Fibroblast of skin of back (primary cell): ENCODE measurements around the gene COPRS. TPM values are rescaled to one million over a fixed set of nuclear protein-coding genes. Genes with fewer than 3 reads are reported as not detected.
A peak's percentile ranks its signal among the peaks of the same experiment; 100 is the strongest.

Experiments used
- DNase-seq: peaks from one replicate; pipeline ENCODE4 v3.0.0-alpha.2; 2013
- polyA plus RNA-seq, 2 experiments: library from polyadenylated mRNA; unstranded; fragments of 120-200 nt; gene quantifications; one replicate each; pipeline ENCODE4 v1.2.1, GENCODE V29; 2013; ENCODE audit not compliant: insufficient read length in 2 of 2

The COPRS gene, protein sequence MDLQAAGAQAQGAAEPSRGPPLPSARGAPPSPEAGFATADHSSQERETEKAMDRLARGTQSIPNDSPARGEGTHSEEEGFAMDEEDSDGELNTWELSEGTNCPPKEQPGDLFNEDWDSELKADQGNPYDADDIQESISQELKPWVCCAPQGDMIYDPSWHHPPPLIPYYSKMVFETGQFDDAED
- polyA plus RNA-seq (2013, experiment 1 of 2; ENCODE audit: insufficient read length), result 67.8 TPM
- 35.9 TPM for polyA plus RNA-seq (2013, experiment 2 of 2; ENCODE audit: insufficient read length)

DNA sequence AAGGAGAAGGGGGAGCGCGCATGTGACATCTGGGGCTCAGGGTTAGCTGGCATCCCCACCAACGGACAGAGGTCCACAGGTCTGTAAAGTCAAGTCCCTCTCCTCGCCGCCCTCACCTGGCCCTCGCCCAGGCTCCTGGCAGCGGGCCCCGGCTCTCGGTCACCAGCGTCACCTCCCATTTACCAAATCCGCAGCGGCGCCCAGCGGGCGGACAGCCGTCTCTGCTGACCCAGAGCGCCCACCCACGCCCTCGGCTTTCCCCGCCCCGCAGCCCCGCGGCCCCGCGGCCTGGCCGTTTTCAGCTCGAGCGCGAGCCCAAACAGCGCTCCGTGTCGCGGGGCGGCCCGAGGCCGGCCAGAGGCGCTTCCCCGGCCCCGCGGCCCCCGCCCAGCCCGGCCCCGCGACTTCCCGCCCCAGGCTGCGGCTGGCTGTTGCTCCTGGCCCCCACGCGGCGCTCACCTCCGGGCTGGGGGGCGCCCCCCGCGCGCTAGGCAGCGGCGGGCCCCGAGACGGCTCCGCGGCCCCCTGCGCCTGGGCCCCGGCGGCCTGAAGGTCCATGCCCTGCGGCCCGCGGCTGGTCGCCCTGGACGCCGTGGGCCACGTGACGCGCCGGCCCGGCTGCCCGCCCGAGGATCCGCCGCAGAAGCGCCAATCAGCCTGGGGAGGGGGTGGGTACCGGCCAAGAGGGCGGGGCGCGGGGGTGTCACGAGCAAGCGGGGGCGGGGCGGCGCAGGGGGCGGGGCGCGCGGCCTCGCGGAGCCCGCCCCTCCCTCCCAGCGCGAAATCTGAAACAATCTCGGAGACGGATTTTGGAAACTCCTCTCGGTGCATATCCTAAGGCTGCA is at the start of gene COPRS:
COPRS (minus strand) TSS at position 603 of the 845 bp plus-strand sequence; CDS start at position 558, 45 bp downstream.
- DNase-seq, result peak; percentile 87

DNA sequence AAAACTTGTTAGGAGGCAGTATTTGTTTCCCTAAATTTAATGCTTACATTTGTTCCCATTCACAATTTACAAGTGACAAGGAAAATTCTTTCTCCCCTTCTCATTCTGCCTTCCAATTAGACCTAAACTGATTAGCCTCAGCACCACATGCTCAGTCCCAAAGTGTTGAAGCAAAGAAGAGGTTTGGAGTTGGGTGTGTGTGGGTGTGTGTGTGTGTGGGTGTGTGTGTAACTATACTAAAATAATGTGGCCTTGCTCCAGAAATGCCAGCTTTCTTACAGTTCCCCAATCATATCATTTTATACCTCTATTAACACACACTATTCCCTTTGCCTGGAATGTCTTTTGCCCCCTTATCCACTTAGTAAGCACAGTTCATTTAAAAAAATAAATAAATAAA is 49.3 kb upstream of the COPRS start:
- no peak for DNase-seq

DNA sequence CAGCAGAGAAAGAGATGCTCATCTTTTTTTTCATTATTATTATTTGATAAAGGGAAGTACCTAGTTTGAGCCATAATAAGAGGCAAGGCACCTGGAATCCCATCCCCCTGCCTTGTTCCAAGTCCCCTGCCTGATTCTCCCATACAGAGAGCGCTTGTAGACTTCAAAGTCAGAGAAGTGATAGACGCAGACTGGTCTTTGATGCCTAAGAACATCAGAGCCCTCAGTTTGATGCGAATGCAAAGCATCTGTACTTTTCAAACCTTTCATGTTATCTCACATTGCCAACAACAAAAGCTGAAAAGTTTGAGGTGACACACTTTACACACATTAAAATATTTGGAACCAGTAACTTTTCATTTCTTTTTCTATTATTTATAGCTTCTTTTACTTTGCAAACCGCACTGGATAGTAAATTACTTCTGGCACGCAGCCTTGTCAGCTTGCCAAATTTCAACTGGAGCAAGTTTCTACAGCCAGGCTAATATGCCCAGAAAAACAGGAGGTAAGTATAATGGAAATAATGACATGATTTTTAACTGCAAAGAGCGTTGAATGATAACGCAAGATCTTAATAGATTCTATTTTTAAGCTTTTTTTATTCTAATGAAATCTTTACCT is 48.4 kb upstream of the COPRS start:
- DNase-seq, result peak; percentile 55

- DNase-seq, result no peak
Measured at GRCh38 chr17:31903401-31903800, 44.4 kb upstream of the COPRS start.

GRCh38 chr17:31902693-31903092 is 43.6 kb upstream of the COPRS start:
- DNase-seq, result no peak

GRCh38 chr17:31900877-31901276 is 41.8 kb upstream of the COPRS start:
- DNase-seq, result no peak

DNA sequence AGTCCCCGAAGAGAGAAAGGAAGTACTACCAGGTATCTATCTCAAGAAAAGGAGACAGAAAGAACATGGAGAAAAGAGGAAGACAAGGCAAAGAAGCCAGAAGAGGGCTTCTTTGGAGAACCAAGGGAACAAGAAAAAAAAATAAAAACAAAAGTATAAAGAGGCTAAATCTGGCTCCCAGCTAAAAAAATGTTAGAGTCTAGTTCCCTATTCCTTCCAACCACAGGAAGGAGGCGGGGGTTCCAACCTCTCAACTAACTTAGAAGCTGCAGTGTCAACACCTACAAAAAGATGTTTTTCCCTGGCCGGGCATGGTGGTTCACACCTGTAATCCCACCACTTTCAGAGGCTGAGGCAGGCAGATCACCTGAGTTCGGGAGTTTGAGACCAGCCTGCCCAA is 29.1 kb upstream of the COPRS start:
- DNase-seq, result no peak

DNA sequence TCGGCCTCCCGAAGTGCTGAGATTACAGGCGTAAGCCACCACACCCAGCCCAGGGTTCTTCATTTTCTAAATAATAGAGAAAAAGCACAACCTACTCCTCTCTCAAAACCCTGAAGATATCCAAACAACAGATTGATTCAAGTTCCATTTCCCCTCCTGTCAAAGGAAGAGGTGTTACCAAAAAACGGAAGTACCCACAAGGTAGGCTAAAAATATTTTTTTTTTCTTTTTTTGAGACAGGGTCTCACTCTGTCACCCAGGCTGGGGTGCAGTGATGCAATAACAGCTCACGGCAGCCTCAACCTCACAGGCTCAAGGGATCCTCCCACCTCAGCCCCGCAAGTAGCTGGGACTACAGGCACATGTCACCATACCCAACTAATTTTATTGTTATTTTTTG is 23.5 kb upstream of the COPRS start:
- DNase-seq, result no peak

DNA sequence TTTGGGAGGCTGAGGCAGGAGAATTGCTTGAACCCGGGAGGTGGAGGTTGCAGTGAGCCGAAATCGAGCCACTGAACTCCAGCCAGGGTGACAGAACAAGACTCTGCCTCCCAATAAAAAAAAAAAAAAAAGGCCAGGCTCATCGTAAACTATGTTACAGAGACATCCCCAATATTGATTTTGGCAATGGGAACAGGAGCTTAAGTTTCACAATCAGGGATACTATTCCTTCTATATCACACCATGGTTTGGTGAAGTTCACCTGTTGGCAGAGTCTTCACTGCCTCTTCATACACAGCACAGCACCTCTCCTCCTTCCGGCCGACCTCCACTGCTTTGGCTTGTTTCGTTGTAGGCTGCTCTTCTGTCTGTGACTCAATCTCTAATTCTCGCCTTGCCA is 21.3 kb upstream of the COPRS start:
- no peak for DNase-seq

GRCh38 chr17:31878703-31879073 is 19.6 kb upstream of the COPRS start:
- no peak for DNase-seq

- DNase-seq, result peak; percentile 55
Measured at GRCh38 chr17:31877911-31878702, 19.1 kb upstream of the COPRS start.

- no peak for DNase-seq
Measured at GRCh38 chr17:31877341-31877740, 18.3 kb upstream of the COPRS start.

DNA sequence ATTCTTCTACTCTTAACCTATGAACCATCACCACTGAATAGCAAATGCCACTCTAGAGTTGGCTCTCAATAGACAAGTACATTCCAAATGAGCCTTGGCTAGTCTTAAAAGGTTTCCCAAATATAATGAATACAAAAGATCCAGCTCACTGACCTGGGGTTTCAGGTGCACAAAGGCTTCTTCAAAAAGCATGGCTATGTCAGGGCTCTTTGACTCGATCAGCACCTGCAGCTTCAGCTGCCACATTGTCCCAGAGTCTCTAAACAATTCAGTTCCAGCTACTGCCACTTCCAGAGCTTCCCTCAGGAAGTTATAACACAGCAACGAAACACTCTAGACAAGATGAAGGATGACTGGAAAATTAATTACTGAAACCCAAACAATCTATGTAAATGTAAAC is 16.0 kb upstream of the COPRS start:
- DNase-seq, result no peak

DNA sequence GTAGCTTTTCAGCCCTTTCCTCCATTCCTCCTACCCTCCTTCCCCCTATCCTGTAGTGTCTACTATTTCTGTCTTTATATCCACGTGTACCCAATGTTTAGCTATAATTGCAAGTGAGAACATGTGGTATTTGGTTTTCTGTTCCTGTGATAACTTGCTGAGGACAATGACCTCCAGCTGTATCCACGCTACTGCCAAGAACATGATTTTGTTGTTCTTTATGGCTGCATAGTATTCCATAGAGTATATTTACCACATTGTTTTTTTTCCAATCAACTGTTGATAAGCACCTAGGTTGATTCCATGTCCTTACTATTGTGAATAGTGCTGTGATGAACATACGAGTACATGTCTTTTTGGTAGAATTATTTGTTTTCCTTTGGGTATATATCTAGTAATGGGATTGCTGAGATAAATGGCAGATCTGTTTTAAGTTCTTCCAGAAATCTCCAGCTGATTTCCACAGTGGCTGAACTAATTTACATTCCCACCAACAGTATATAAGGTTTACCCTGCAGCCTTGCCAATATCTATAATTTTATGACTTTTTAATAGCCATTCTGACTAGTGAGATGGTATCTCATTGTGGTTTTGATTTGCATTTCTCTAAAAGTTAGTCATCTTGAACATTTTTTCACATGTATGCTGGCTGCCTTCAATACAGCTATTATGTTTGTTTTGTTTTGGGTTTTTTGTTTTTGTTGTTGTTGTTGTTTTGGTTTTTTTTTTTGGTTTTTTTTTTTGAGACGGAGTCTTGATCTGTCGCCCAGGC is 10.9 kb upstream of the COPRS start:
- no peak for DNase-seq

DNA sequence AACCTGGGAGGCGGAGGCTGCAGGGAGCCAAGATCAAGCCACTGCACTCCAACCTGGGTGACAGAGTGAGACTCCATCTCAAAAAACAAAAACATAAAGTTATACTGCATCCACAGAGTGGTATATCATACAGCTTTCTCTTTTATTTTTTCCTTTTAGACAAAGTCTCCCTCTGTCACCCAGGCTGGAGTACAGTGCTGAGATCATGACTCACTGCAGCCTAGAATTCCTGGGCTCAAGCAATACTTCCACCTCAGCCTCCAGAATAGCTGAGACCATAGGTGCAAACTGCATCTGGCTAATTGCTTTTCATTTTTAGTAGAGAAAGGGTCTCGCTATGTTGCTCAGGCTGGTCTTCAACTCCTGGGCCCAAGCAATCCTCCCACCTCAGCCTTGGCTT is 10.0 kb upstream of the COPRS start:
- DNase-seq, result no peak

DNA sequence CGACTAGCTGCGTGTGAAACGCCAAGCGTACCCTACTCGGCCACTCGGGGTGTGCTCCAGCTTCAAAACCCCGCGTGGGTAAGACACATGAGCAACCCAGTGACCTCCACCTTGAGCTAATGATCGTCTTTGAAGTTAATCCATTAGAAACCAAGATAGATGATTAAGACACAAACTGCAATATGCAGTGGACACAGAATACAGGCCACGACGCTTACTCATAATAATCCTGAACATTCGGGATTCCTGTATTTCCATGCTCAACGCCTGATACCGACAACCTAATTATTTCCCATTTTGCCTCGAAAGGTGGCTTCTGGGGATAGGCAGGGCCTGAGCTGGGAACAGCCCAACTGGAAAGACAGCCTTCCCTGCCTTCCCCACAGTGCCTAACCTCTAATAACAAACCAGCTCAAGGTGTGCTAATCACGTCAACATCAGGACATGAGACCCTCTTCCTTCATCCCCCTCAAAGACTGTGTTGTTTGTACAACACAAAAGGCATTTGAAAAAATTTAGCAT is 504 bp upstream of the COPRS start:
- no peak for DNase-seq

- no peak for DNase-seq
Measured at GRCh38 chr17:31857920-31858641, 963 bp downstream of the COPRS start.

DNA sequence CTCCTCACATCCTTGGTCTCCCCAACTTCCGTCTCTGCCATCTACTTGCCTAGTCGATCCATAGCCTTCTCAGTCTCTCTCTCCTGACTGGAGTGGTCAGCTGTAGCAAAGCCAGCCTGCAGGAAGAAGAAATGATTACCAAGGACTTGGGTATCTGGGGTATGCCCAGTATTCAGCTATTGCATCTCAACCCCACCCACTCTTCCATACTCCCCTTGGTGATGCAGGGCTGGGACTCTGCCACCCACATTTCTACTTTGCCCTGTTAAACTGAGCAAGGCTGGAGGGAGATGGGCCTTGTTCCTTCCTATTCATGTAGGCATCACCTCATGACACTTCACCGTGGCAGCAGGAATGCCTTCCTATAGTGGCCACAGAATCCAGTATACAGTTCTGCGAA is 2.3 kb downstream of the COPRS start:
- DNase-seq, result peak; percentile 9

DNA sequence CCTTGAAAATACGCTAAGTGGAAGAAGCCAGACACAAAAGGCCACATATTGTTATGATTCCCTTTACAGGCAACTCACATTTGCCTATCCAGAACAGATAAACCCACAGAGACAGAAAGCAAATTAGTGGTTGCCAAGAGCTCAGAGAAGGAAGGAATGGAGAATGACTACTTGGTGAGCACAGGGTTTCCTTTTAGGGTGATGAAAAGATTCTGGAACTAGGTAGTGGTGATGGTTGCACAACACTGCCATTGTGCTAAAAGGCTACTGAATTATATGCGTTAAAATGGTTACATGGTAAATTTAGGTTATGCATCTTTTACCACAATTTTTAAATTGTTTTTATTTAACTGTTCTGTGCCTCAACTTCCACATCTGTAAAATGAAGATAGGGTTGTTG is 4.4 kb downstream of the COPRS start:
- DNase-seq, result no peak

- no peak for DNase-seq
Measured at GRCh38 chr17:31853911-31854470, 5.1 kb downstream of the COPRS start.

GRCh38 chr17:31845291-31845690 is 13.8 kb downstream of the COPRS start:
- DNase-seq, result no peak
